Measurements from ENCODE around the gene UQCRC1.

Gene UQCRC1

DNA sequence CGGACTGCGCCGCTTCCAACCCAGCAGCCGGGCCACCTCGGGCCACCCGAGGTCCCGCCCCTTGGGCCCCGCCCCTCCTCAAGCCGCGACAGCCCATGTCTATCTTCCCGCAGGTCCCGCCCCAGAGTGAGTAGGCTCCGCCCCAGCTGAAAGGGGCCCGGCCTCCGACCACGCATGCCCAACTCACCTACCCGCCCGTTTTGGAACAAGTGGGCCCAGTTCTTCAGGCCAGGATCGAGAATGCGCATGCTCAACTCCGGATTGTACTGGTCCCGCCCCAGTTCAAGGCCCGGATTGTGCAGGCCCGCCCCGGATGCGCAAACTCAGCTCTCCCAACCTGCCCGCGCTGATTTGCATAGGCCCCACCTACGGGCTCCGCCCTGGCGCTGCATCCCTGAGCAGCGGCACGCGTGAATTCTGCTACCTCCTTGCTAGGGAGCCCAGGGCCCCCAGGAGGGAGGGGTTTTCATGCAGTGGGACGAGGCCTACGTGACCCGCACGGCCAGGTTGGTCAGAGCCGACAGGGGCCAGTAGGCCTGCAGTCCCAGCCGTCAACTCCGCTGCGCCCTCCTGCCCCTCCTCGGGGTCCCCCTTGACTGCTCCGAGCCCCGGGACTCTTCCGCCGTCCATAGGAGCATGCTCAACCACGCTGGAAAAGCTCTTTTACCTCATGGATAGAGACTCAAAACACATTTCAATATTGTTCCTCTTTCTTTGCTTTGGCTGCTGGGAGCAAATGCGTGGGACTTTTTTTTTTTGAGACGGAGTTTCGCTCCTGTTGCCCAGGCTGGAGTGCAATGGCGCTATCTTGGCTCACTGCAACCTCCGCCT is 52.4 kb downstream of the UQCRC1 start, which contains the start of gene PFKFB4:
TSS of gene PFKFB4 (minus strand) at position 8 of the 831 bp plus-strand sequence. CDS start 26 bp downstream, outside the sequence.
- in situ Hi-C loops (cut with MboI; ENCODE audit: low sequenced_read_pairs), result loop anchor here (10.0 kb wide), 1 partner anchor 102 kb away; no protein-coding TSS in a partner anchor

GRCh38 chr3:48555949-48556795 is 53.3 kb downstream of the UQCRC1 start:
- in situ Hi-C loops (cut with MboI; ENCODE audit: low sequenced_read_pairs), result loop anchor here (10.0 kb wide), 1 partner anchor 101 kb away; no protein-coding TSS in a partner anchor

DNA sequence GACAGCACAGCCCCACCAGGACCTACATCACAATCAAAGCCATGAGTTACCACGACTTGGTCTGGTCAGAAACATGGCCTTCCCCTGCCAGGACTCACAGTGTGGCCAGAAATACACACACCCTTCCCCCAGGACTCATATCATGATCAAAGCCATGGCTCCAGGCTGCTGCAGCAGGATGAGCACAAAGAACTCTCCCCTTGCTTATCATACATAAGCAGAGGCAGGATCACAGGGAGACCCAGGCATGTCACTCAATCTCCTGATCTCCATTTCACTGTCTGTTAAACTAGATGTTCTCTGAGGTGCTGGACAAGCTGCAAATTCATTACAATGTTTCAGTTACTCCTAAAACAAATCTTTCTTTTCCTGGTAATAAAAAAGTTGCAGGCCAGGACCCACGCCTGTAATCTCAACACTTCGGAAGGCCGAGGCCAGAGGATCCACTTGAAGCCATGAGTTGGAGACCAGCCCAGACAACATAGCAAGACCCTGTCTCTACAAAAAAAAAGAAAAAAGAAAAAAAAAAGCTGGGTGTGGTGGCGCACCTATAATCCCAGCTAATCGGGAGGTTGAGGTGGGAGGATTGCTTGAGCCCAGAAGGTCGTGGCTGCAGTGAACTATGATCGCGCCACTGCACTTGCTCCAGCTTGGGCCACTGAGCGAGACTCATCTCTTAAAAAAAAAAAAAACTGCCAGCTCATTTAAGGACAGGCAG is 54.1 kb downstream of the UQCRC1 start:
- in situ Hi-C loops (cut with MboI; ENCODE audit: low sequenced_read_pairs), result loop anchor here (10.0 kb wide), 1 partner anchor 101 kb away; no protein-coding TSS in a partner anchor

DNA sequence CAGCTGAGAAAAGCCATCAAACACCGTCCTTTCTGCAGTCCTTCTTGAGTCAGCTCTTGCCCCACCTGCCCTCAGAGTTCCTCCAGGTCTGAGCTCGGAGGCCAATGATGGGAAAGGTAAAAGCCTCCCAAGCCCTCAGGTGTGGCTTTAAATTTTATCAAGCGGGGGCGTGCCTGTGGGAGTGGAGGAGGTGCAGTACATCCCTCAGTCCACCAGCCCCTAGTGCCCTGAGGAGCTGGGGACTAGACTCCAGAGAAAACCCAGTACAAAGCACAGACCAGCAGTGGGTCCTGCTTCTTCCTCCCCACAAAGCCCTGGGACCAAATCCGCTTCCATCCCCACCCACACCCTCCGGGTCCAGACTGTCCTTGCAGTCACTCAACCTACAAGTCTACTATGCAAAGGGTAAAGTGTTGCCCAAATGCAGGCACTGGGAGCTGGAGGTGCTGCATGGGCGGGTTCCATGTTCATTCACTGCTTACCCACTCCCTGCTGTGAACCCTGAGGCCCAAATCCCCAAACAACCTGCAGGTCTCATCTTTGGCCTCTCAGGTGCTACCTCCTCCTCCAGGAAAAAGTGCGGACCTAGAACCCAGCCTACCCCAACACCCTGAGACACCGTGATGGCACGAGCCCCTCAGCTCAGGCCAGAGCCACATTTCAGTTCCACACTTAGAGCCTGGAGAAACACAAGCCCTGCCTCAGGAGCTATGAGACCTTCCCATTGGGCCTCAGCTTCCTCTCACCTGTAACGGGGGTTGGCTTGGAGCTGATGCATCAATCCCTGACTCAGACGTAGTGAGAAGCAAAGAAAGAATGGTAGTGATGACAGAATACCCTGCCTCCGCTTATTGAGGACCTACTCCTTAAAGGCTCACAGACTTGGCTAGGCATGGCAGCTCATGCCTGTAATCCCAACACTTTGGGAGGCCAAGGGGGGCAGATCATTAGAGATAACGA is 55.3 kb downstream of the UQCRC1 start:
- in situ Hi-C loops (cut with MboI; ENCODE audit: low sequenced_read_pairs), result loop anchor here (10.0 kb wide), 1 partner anchor 99 kb away; no protein-coding TSS in a partner anchor

DNA sequence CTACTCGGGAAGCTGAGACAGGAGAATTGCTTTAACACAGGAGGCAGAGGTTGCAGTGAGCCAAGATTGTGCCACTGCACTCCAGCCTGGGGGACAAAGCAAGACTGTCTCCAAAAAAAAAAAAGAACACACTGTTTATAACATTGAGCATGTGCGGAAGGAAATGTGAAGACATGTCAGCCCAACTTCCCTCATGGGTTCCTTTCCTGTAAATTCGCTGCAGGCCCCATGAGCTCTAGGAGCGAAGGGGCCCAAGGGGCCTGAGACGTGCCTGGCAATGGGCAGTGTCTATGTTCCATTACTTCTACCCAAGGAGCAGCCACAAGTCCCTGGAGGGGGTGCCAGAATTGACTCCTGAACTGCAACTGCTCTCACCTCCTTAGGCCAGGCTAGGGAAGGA is 56.1 kb downstream of the UQCRC1 start:
- in situ Hi-C loops (cut with MboI; ENCODE audit: low sequenced_read_pairs), result loop anchor here (10.0 kb wide), 1 partner anchor 99 kb away; no protein-coding TSS in a partner anchor

- in situ Hi-C loops (cut with MboI; ENCODE audit: low sequenced_read_pairs), result loop anchor here (10.0 kb wide), 1 partner anchor 98 kb away; no protein-coding TSS in a partner anchor
Measured at GRCh38 chr3:48552111-48552951, 57.1 kb downstream of the UQCRC1 start.

DNA sequence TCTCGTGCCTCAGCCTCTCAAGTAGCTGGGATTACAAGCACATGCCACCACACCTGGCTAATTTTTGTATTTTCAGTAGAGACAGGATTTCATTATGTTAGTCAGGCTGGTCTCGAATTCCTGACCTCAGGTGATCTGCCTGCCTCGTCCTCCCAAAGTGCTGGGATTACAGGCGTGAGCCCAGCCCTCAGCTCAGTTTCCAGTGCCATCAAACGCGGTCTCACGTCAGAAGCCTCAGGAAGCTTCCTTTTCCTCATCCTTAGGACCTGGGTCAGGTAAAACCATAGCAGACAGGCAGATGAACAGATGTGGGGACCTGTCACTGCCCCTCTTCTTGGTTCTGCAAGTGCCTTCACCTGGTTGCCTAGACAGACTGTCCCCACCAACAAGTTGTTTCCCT is 57.8 kb downstream of the UQCRC1 start:
- in situ Hi-C loops (cut with MboI; ENCODE audit: low sequenced_read_pairs), result loop anchor here (10.0 kb wide), 1 partner anchor 97 kb away; no protein-coding TSS in a partner anchor
